ENCODE data around the gene TRPV6. TPM values are rescaled to one million over a fixed set of nuclear protein-coding genes. Genes with fewer than 3 reads are reported as not detected.

The TRPV6 gene
- polyA plus RNA-seq (2013, experiment 1 of 2), result 0.04 TPM
- polyA plus RNA-seq (2013, experiment 2 of 2), result 0.06 TPM

DNA sequence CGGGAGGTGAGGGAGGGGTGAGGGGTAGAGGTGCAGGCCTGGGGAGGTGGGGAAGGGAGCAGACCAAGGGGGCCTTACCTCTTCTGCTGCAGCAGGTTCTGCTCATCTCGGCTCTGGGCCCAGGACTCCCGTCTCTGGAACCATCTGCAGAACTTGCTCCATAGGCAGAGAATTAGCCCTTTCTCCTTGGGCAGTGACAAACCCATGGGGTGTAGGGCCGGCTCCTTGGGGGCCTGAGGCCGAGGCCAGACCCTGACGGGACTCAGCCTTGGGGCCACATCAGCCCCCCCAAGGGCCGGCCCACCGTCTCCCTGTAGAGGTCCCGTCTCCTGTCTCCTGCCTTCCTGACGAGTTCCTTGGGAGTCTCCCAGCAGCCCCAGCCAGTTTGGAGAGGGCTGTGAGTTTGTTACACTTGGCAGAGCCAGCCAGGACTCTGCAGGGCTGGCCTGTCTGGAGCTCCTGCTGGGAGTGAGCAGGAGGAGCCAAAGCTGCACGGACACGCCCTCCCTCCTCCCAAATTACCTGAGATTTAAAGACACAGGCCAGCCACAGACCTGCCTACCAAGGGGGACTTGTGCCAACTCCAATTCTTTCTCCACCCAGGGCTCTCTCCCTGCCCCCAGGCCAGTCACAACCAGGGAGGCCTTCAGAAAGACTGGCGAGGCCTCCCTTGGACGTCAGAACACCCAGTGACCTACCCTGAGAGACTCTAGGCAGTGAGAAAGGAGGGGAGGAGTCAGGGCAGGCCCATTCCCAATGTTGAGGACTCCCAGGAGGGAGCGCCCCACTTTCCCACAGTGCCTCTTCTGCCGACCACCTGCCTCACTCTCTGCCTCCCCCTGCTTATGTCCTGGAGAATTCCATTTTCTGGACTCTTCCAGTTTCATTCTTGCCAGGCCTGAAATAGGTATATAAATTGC lies at the start of gene TRPV6:
Gene TRPV6, minus strand, starts transcription at position 435 of the 920 bp plus-strand sequence.
- Histone ChIP-seq H2BK120ac (ENCODE audit: low read depth, low read length) (no peak within 1 kb of the TSS), H3K27me3 (ENCODE audit: control insufficient read depth in 3 of 3, insufficient read depth in 3 of 3, low read depth in 1 of 3, low read length in 3 of 3) (peaks cover 0 to 2% (median 0%) of the 10 kb centered on the region in 3 experiments), H2BK12ac (ENCODE audit: low read length) (no peak within 1 kb of the TSS), H3K14ac (ENCODE audit: low read length) (no peak within 1 kb of the TSS), H3K4me2 (ENCODE audit: insufficient read depth, low read length, poor library complexity, severe bottlenecking) (no peak within 1 kb of the TSS), H3K36me3 (replicated peaks in 1 of 2; ENCODE audit: control insufficient read depth in 2 of 2, insufficient read depth in 2 of 2, low read length in 2 of 2) (no peaks in the 10 kb centered on the region), H3K18ac (ENCODE audit: low read length) (no peak within 1 kb of the TSS), H3K4me3 (ENCODE audit: low read length in 2 of 2) (no peak within 1 kb of the TSS), H4K91ac (ENCODE audit: low read depth, low read length, poor library complexity) (no peak within 1 kb of the TSS), H4K8ac (ENCODE audit: low read depth, low read length) (no peak within 1 kb of the TSS), H3K4me1 (ENCODE audit: control insufficient read depth in 2 of 2, insufficient read depth in 1 of 2, low read depth in 1 of 2, low read length in 2 of 2) (peaks cover 0 to 2% of the 10 kb centered on the region in 2 donors), H2BK15ac (ENCODE audit: low read length) (no peak within 1 kb of the TSS), H2AK5ac (ENCODE audit: low read depth, low read length) (no peak within 1 kb of the TSS), H3K9me3 (replicated peaks in 1 of 2; ENCODE audit: control insufficient read depth in 2 of 2, insufficient read depth in 1 of 2, low read depth in 1 of 2, low read length in 2 of 2) (peaks cover 0 to under 1% of the 10 kb centered on the region in 2 donors), H3K4ac (ENCODE audit: low read length) (no peak within 1 kb of the TSS), H3K27ac (replicated peaks; ENCODE audit: low read length) (no peak within 1 kb of the TSS), H2AFZ (ENCODE audit: low read length) (peak within 1 kb of the TSS; percentile 3), H2BK5ac (ENCODE audit: low read length) (no peak within 1 kb of the TSS), H3K23ac (ENCODE audit: low read depth, low read length, poor library complexity) (no peak within 1 kb of the TSS), H3K79me1 (ENCODE audit: low read depth, low read length) (no peaks in the 10 kb centered on the region), H3K9ac (ENCODE audit: low read depth, low read length, poor library complexity) (no peak within 1 kb of the TSS)
- no peak for DNase-seq (ENCODE audit: low spot score)
- no CpG with 5 or more reads among the region's 16 CpGs for WGBS, 2 donors (ENCODE audit: extremely low coverage in 2 of 2, insufficient read length in 2 of 2, insufficient replicate concordance in 1 of 2)

- Histone ChIP-seq H3K4ac (ENCODE audit: low read length) (no peak overlapping the region), H2AFZ (ENCODE audit: low read length) (no peak overlapping the region), H2AK5ac (ENCODE audit: low read depth, low read length) (no peak overlapping the region), H3K27ac (replicated peaks; ENCODE audit: low read length) (no peak overlapping the region), H4K91ac (ENCODE audit: low read depth, low read length, poor library complexity) (no peak overlapping the region), H3K27me3 (ENCODE audit: control insufficient read depth in 3 of 3, insufficient read depth in 3 of 3, low read depth in 1 of 3, low read length in 3 of 3) (no peaks in the 10 kb centered on the region), H3K23ac (ENCODE audit: low read depth, low read length, poor library complexity) (no peak overlapping the region), H4K8ac (ENCODE audit: low read depth, low read length) (no peak overlapping the region), H3K9ac (ENCODE audit: low read depth, low read length, poor library complexity) (no peak overlapping the region), H3K4me3 (ENCODE audit: low read length in 2 of 2) (no peak overlapping the region), H3K4me2 (ENCODE audit: insufficient read depth, low read length, poor library complexity, severe bottlenecking) (no peak overlapping the region), H2BK5ac (ENCODE audit: low read length) (no peak overlapping the region), H3K9me3 (replicated peaks in 1 of 2; ENCODE audit: control insufficient read depth in 2 of 2, insufficient read depth in 1 of 2, low read depth in 1 of 2, low read length in 2 of 2) (no peaks in the 10 kb centered on the region), H2BK15ac (ENCODE audit: low read length) (no peak overlapping the region), H2BK120ac (ENCODE audit: low read depth, low read length) (no peak overlapping the region), H3K79me1 (ENCODE audit: low read depth, low read length) (no peaks in the 10 kb centered on the region), H3K4me1 (ENCODE audit: control insufficient read depth in 2 of 2, insufficient read depth in 1 of 2, low read depth in 1 of 2, low read length in 2 of 2) (peaks cover 0 to 2% of the 10 kb centered on the region in 2 donors), H3K36me3 (replicated peaks in 1 of 2; ENCODE audit: control insufficient read depth in 2 of 2, insufficient read depth in 2 of 2, low read length in 2 of 2) (no peaks in the 10 kb centered on the region), H2BK12ac (ENCODE audit: low read length) (no peak overlapping the region), H3K18ac (ENCODE audit: low read length) (no peak overlapping the region), H3K14ac (ENCODE audit: low read length) (no peak overlapping the region)
- DNase-seq (ENCODE audit: low spot score), result no peak
- no CpG with 5 or more reads among the region's 12 CpGs for WGBS, 2 donors (ENCODE audit: extremely low coverage in 2 of 2, insufficient read length in 2 of 2, insufficient replicate concordance in 1 of 2)
Measured at GRCh38 chr7:142934056-142934455, 48.5 kb upstream of the TRPV6 start.

GRCh38 chr7:142933624-142934023 lies 48.1 kb upstream of the TRPV6 start, which contains the start of gene TRPV5:
TSS of gene TRPV5 (minus strand) at chr7:142933746. CDS start at chr7:142933459, 287 bp downstream.
- H3K27me3 ChIP-seq (ENCODE audit: control insufficient read depth in 3 of 3, insufficient read depth in 3 of 3, low read depth in 1 of 3, low read length in 3 of 3), result no peaks in the 10 kb centered on the region
- no peaks in the 10 kb centered on the region for H3K9me3 ChIP-seq (replicated peaks in 1 of 2; ENCODE audit: control insufficient read depth in 2 of 2, insufficient read depth in 1 of 2, low read depth in 1 of 2, low read length in 2 of 2)
- H3K79me1 ChIP-seq (ENCODE audit: low read depth, low read length), result no peaks in the 10 kb centered on the region
- no peak within 1 kb of the TSS for H3K9ac ChIP-seq (ENCODE audit: low read depth, low read length, poor library complexity)
- no peaks in the 10 kb centered on the region for H3K36me3 ChIP-seq (replicated peaks in 1 of 2; ENCODE audit: control insufficient read depth in 2 of 2, insufficient read depth in 2 of 2, low read length in 2 of 2)
- no peak within 1 kb of the TSS for H3K4ac ChIP-seq (ENCODE audit: low read length)
- H3K4me1 ChIP-seq (ENCODE audit: control insufficient read depth in 2 of 2, insufficient read depth in 1 of 2, low read depth in 1 of 2, low read length in 2 of 2), result peaks cover 0 to 2% of the 10 kb centered on the region in 2 donors
- no peak within 1 kb of the TSS for H3K27ac ChIP-seq (replicated peaks; ENCODE audit: low read length)
- H3K4me2 ChIP-seq (ENCODE audit: insufficient read depth, low read length, poor library complexity, severe bottlenecking), result no peak within 1 kb of the TSS
- H3K4me3 ChIP-seq (ENCODE audit: low read length in 2 of 2), result peak within 1 kb of the TSS in 1 of 2 donors; percentile 42
- no peak within 1 kb of the TSS for H2BK15ac ChIP-seq (ENCODE audit: low read length)
- no peak within 1 kb of the TSS for H2BK12ac ChIP-seq (ENCODE audit: low read length)
- H3K14ac ChIP-seq (ENCODE audit: low read length), result no peak within 1 kb of the TSS
- no peak within 1 kb of the TSS for H4K91ac ChIP-seq (ENCODE audit: low read depth, low read length, poor library complexity)
- H2AK5ac ChIP-seq (ENCODE audit: low read depth, low read length), result no peak within 1 kb of the TSS
- H2BK120ac ChIP-seq (ENCODE audit: low read depth, low read length), result no peak within 1 kb of the TSS
- no peak within 1 kb of the TSS for H2AFZ ChIP-seq (ENCODE audit: low read length)
- DNase-seq (ENCODE audit: low spot score), result no peak
- no peak within 1 kb of the TSS for H3K23ac ChIP-seq (ENCODE audit: low read depth, low read length, poor library complexity)
- peak within 1 kb of the TSS; percentile 11 for H3K18ac ChIP-seq (ENCODE audit: low read length)
- no peak within 1 kb of the TSS for H2BK5ac ChIP-seq (ENCODE audit: low read length)
- H4K8ac ChIP-seq (ENCODE audit: low read depth, low read length), result no peak within 1 kb of the TSS
- no CpG with 5 or more reads among the region's 4 CpGs for WGBS, 2 donors (ENCODE audit: extremely low coverage in 2 of 2, insufficient read length in 2 of 2, insufficient replicate concordance in 1 of 2)

GRCh38 chr7:142933092-142933475 lies 47.5 kb upstream of the TRPV6 start:
- no peak overlapping the region for H4K8ac ChIP-seq (ENCODE audit: low read depth, low read length)
- no peak overlapping the region for H3K4me3 ChIP-seq (ENCODE audit: low read length in 2 of 2)
- no peak overlapping the region for H2AFZ ChIP-seq (ENCODE audit: low read length)
- H2AK5ac ChIP-seq (ENCODE audit: low read depth, low read length), result no peak overlapping the region
- no CpG with 5 or more reads among the region's 7 CpGs for WGBS, 2 donors (ENCODE audit: extremely low coverage in 2 of 2, insufficient read length in 2 of 2, insufficient replicate concordance in 1 of 2)
- no peak overlapping the region for H3K9ac ChIP-seq (ENCODE audit: low read depth, low read length, poor library complexity)
- no peaks in the 10 kb centered on the region for H3K36me3 ChIP-seq (replicated peaks in 1 of 2; ENCODE audit: control insufficient read depth in 2 of 2, insufficient read depth in 2 of 2, low read length in 2 of 2)
- H4K91ac ChIP-seq (ENCODE audit: low read depth, low read length, poor library complexity), result no peak overlapping the region
- no peak overlapping the region for H2BK15ac ChIP-seq (ENCODE audit: low read length)
- no peak for DNase-seq (ENCODE audit: low spot score)
- H3K4me1 ChIP-seq (ENCODE audit: control insufficient read depth in 2 of 2, insufficient read depth in 1 of 2, low read depth in 1 of 2, low read length in 2 of 2), result peaks cover 0 to 2% of the 10 kb centered on the region in 2 donors
- H3K4me2 ChIP-seq (ENCODE audit: insufficient read depth, low read length, poor library complexity, severe bottlenecking), result no peak overlapping the region
- H2BK12ac ChIP-seq (ENCODE audit: low read length), result no peak overlapping the region
- H3K14ac ChIP-seq (ENCODE audit: low read length), result no peak overlapping the region
- no peaks in the 10 kb centered on the region for H3K79me1 ChIP-seq (ENCODE audit: low read depth, low read length)
- H2BK120ac ChIP-seq (ENCODE audit: low read depth, low read length), result no peak overlapping the region
- no peak overlapping the region for H3K23ac ChIP-seq (ENCODE audit: low read depth, low read length, poor library complexity)
- H3K27ac ChIP-seq (replicated peaks; ENCODE audit: low read length), result no peak overlapping the region
- H2BK5ac ChIP-seq (ENCODE audit: low read length), result no peak overlapping the region
- no peak overlapping the region for H3K18ac ChIP-seq (ENCODE audit: low read length)
- no peaks in the 10 kb centered on the region for H3K27me3 ChIP-seq (ENCODE audit: control insufficient read depth in 3 of 3, insufficient read depth in 3 of 3, low read depth in 1 of 3, low read length in 3 of 3)
- no peaks in the 10 kb centered on the region for H3K9me3 ChIP-seq (replicated peaks in 1 of 2; ENCODE audit: control insufficient read depth in 2 of 2, insufficient read depth in 1 of 2, low read depth in 1 of 2, low read length in 2 of 2)
- no peak overlapping the region for H3K4ac ChIP-seq (ENCODE audit: low read length)
